Stomach (tissue), 4 donors: ENCODE data around the gene TRAPPC10.

Experiments used
- CTCF ChIP-seq, 7 experiments: fragments of 450-650 bp in 4 of 7; fragments of 200-600 bp in 3 of 7; sonication (generic) in 3 of 7; IDR thresholded peaks; one replicate each; pipeline ENCODE4 v1.5.1; 2016 to 2019; ENCODE audit warnings: antibody characterized with exemption in 7 of 7, control low read depth in 2 of 7, mild to moderate bottlenecking in 1 of 7
- POLR2AphosphoS5 ChIP-seq, 3 donors: sonication (generic); formaldehyde crosslinking; IDR thresholded peaks; one replicate each; pipeline ENCODE4 v1.6.1; 2016; ENCODE audit warnings: antibody characterized with exemption in 3 of 3

DNA sequence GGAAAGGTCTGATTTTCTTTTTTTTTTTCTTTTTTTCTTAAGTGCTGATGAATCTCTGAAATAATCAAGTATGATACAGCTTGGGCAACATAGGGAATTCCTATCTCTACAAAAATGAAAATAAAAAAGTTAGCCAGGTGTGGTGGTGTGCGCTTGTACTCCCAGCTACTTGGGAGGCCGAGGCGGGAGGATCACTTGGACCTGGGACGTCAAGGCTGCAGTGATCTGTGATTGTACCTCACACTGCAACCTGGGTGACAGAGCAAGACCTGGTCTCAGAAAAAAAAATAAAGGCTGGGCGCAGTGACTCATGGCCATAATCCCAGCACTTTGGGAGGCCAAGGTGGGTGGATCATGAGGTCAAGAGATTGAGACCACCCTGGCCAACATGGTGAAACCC is 6.0 kb downstream of the TRAPPC10 start:
- TF ChIP-seq CTCF (IDR thresholded peaks at IDR 0.05), result no peak
- no peak for TF ChIP-seq POLR2AphosphoS5 (IDR thresholded peaks at IDR 0.05)
